Measurements from ENCODE around the gene APLN. TPM values are rescaled to one million over a fixed set of nuclear protein-coding genes. Genes with fewer than 3 reads are reported as not detected.

Gene APLN
- total RNA-seq, 6 experiments from 2014 or later = 0.09 to 0.37 (median 0.27) TPM; not detected in 1

- Mint-ChIP-seq H3K27ac (no peak overlapping the region), H3K9me3 (no peaks in the 10 kb centered on the region), H3K4me1 (ENCODE audit: low read depth) (no peaks in the 10 kb centered on the region), H3K36me3 (ENCODE audit: low read depth) (no peaks in the 10 kb centered on the region), H3K27me3 (ENCODE audit: insufficient read depth) (peaks cover 2% of the 10 kb centered on the region; the same call in 1 of the 2 replicates), H3K4me3 (no peak overlapping the region)
- no peak for TF ChIP-seq CTCF (IDR thresholded peaks at IDR 0.05)
- DNase-seq = no peak
Measured at GRCh38 chrX:129632443-129632842, 22.3 kb downstream of the APLN start.

GRCh38 chrX:129631849-129632248 lies 22.9 kb downstream of the APLN start:
- DNase-seq = no peak
- H3K9me3 Mint-ChIP-seq = no peaks in the 10 kb centered on the region
- no peak for TF ChIP-seq CTCF (IDR thresholded peaks at IDR 0.05)
- H3K27me3 Mint-ChIP-seq (ENCODE audit: insufficient read depth) = peaks cover 4% of the 10 kb centered on the region; the same call in 1 of the 2 replicates
- no peak overlapping the region for H3K4me3 Mint-ChIP-seq
- H3K27ac Mint-ChIP-seq = no peak overlapping the region
- no peaks in the 10 kb centered on the region for H3K36me3 Mint-ChIP-seq (ENCODE audit: low read depth)
- H3K4me1 Mint-ChIP-seq (ENCODE audit: low read depth) = no peaks in the 10 kb centered on the region

- no peak overlapping the region for H3K4me3 Mint-ChIP-seq
- H3K27ac Mint-ChIP-seq = no peak overlapping the region
- H3K36me3 Mint-ChIP-seq (ENCODE audit: low read depth) = no peaks in the 10 kb centered on the region
- no peak for TF ChIP-seq CTCF (IDR thresholded peaks at IDR 0.05)
- no peak for DNase-seq
- peaks cover 6% of the 10 kb centered on the region; the same call in 1 of the 2 replicates for H3K27me3 Mint-ChIP-seq (ENCODE audit: insufficient read depth)
- H3K9me3 Mint-ChIP-seq = no peaks in the 10 kb centered on the region
- H3K4me1 Mint-ChIP-seq (ENCODE audit: low read depth) = no peaks in the 10 kb centered on the region
Measured at GRCh38 chrX:129629837-129630236, 24.9 kb downstream of the APLN start.

- Mint-ChIP-seq H3K27me3 (ENCODE audit: insufficient read depth) (peaks cover 10% of the 10 kb centered on the region), H3K36me3 (ENCODE audit: low read depth) (no peaks in the 10 kb centered on the region), H3K4me3 (no peak overlapping the region), H3K4me1 (ENCODE audit: low read depth) (no peaks in the 10 kb centered on the region), H3K9me3 (no peaks in the 10 kb centered on the region), H3K27ac (no peak overlapping the region)
- no peak for TF ChIP-seq CTCF (IDR thresholded peaks at IDR 0.05)
- no peak for DNase-seq
Measured at GRCh38 chrX:129626026-129626425, 28.7 kb downstream of the APLN start.

GRCh38 chrX:129622757-129623301 lies 31.9 kb downstream of the APLN start:
- H3K4me1 Mint-ChIP-seq (ENCODE audit: low read depth) = no peaks in the 10 kb centered on the region
- no peaks in the 10 kb centered on the region for H3K9me3 Mint-ChIP-seq
- TF ChIP-seq CTCF (IDR thresholded peaks at IDR 0.05) = no peak
- no peak for DNase-seq
- H3K4me3 Mint-ChIP-seq = no peak overlapping the region
- no peaks in the 10 kb centered on the region for H3K36me3 Mint-ChIP-seq (ENCODE audit: low read depth)
- H3K27me3 Mint-ChIP-seq (ENCODE audit: insufficient read depth) = peaks cover 15% of the 10 kb centered on the region
- no peak overlapping the region for H3K27ac Mint-ChIP-seq

GRCh38 chrX:129618997-129619396 lies 35.8 kb downstream of the APLN start:
- Mint-ChIP-seq H3K4me1 (ENCODE audit: low read depth) (no peaks in the 10 kb centered on the region), H3K27ac (no peak overlapping the region)
- no peak for DNase-seq

More at GRCh38 chrX:129618997-129619396, 35.8 kb downstream of the APLN start:
- Mint-ChIP-seq H3K4me3 (no peak overlapping the region), H3K27me3 (ENCODE audit: insufficient read depth) (peaks cover 10% of the 10 kb centered on the region), H3K9me3 (no peaks in the 10 kb centered on the region), H3K36me3 (ENCODE audit: low read depth) (no peaks in the 10 kb centered on the region)
- TF ChIP-seq CTCF (IDR thresholded peaks at IDR 0.05) = no peak

All from HFFc6 (cell line).